Stimulated activated CD8-positive, alpha-beta memory T cell treated with anti-CD3 and anti-CD28 coated beads, Interleukin-2, amount 100 ng/mL, for 1 hour (primary cell): ENCODE results near the gene TBCD.
"Not testable (repeated sequence)": the region's sequence is repeated elsewhere in the genome, so short reads cannot be mapped to it uniquely, and the experiment has no call there.

ENCODE experiments used
- DNase-seq, 2 donors: peaks; one replicate each; pipeline ENCODE4 v3.0.0-alpha.2; 2020; ENCODE audit warnings: low read depth in 2 of 2

The TBCD gene

DNA sequence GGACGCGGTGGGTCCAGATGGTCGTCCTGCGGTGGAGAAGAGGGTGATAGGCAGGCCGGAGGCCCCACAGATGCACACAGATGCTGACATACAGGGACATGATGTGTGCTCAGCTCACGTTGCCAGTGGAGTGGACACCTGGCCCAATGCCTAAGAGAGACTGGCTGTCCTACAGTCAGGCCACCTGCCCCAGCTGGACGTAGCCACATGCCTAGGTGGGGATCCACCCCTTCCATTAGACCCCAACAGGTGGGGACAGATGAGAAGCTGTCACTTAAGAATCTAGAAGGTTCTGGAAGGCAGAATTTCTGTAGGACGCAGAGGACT lies 205.6 kb downstream of the TBCD start:
- DNase-seq, result no peak

DNA sequence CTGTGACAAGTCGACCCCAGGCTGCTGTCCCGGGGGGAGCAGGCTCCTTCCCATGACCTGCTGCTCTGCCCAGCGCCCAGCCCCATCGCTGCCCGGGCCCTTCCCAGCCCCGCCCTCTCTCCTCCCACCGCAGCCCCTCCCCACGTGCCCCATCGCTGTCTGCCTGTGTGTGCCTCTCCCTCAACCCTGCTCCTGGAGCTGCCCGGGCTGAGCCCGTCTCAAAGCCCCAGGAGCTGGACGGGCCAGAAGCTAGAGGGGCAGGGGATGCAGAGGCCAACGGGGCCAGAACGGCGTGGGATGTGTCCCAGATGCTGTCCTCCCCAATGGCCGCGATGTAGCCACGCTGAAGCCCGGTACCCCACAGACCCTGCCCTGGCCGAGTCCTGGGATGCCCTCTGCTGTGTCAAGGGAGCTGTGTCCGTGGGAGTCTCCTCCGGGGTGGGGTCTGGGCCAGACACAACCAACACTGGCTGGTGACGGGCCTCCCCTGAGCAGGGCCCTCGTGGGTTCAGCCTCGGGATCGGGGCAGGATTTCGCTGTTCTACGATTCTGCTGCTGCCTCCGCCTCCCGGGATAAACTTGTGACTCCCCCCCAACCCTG lies 206.2 kb downstream of the TBCD start:
- DNase-seq, result no peak

DNA sequence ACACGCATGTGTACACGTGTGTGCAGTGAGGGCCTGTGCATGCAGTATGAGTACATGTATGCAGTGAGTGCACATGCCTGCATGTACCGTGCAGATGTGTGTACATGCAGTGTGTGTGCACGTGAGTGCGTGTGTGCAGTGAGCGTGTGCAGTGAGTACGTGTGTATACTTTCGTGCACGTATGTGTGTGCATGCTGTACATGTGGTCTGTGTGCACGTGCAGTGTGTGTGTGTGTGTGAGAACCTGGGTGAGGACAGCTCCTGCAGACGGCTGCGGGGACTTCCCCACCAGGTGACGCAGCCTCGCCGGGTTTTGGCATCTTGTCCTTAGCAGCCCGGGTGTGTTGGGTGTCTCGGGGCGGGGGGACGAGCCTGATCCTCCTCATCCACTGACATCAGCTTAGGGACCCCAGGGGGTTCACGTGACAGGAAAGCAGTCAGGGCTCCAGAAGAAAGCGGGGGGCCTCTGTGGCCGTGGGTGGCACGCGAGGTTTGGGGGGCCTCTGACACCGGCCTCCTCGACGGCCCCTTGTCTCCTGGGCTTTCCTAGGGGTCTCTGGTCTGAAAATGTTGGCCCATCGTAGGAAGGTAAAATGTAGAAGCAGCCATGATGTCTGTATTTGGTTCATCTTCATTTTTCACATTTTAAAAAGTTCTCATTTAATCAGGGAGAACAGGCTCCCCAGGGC lies 207.5 kb downstream of the TBCD start:
- DNase-seq, result no peak

DNA sequence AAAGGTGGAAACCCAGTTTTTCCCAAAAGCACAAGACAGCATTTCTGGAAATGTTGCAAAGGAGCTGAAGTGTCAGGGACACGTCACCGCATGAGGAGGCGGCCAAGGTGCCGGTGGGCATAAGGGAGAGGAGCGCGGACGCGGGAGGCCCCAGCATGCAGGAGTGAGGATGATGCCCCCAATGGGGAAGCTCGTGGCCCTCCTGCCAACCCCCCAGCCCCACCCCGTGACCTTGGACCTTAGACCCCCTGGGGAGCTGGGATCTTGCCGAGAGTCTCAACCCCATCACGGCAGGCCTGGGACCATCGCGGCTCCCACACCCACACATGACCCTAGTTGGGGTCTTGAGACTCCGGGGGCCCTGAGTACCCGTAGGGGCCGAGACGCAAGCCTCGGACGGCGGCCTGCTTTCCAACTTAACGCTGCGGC lies 208.1 kb downstream of the TBCD start:
- DNase-seq, result no peak

DNA sequence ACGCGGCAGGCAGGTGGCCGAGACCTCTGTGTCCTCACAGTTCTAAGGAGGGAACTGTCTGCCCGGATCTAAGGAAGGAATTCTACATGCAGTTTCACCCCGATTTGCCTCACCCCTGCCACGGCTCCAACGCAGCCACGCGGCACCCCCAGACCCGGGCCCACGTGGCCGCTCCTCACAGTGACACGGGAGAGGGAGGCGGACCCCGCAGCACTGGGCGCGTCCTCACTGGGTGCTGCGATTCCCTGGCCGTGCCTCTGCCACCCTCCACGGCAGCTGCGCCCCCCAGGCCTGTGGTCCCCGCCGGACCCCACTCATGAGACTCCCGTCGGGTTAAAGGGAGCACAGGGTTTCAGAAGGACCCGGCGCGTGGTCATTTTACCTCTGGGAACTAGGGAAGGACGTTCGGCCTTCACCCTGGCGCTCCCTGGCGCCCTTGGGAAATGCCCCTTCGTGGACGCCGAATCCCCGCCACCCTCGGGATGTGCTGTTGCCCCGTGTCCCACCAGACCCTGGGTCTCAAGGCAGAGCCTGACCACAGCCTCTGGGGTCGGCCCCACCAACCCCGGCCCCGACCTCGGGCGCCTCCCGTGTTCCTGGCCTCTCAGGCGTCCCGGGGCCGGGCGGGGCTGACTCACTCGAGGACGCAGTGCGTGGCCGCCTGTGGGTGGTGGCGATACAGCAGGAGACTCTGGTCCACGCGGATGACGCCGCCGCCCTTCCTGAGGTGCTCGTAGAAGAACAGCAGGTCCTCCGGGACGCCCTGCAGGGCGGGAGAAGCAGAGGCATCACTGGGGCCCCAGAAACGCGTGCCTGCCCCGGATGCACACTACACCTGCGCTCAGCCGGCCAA lies 208.8 kb downstream of the TBCD start:
- DNase-seq, result no peak

DNA sequence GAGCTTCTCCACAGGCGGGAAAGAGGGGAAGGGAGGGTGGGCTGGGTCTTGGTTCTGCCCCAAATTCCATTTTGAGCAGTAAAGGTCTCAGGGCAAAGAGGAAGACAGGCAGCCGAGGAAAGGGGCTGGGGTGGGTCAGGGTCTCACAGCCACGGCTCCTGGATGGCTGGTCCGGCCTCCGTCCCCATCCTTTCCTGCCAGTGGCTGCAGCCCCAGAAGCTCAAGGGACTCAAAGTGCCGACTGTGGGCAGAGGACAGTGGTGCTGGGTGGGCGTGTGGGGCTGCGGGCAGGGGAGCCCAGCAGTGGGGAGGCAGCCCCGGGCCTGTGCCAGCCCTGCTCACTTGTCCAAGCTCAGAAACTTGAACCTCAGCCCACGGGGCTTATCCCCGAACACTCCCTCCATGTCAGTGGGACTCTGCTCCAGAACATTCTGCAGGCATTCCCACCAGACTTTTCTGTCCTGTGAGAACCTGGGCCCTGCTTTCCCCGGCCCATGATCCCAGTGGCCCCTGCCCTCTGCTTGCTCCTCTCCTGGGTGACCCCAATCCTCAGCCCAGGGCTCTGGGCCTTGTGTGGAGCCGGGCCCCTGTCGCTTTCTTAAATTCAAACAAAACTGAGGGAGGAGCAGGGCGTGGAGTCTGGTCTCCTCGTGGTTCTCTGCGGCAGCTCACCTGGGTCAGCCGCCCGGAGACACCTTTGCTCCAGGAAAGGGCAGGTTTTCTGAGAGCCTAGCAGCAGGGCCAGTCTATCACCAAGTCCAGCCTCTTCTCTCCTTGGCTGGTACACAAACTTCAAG lies 209.7 kb downstream of the TBCD start:
- DNase-seq, result no peak

DNA sequence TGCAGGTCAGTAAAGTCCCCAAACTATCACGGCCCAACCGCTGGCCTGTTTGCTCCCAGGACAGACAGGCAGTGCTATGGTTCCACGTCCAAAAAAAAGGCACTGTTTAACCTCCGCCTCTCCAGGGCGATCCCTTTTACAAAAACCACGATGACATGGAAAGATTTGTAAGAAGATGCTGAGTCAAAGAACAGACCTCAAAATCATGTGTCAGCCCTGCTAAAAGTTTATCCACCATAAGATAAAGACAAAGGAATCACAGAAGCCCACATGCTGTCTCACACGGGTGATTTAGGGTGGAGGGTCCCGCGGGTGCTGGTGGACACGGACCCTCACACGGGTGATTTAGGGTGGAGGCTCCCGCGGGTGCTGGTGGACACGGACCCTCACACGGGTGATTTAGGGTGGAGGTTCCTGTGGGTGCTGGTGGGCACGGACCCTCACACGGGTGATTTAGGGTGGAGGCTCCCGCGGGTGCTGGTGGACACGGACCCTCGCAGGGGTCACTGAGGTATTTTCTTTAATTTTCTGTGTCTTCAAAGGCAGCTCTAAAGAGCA lies 210.4 kb downstream of the TBCD start:
- DNase-seq, result no peak

DNA sequence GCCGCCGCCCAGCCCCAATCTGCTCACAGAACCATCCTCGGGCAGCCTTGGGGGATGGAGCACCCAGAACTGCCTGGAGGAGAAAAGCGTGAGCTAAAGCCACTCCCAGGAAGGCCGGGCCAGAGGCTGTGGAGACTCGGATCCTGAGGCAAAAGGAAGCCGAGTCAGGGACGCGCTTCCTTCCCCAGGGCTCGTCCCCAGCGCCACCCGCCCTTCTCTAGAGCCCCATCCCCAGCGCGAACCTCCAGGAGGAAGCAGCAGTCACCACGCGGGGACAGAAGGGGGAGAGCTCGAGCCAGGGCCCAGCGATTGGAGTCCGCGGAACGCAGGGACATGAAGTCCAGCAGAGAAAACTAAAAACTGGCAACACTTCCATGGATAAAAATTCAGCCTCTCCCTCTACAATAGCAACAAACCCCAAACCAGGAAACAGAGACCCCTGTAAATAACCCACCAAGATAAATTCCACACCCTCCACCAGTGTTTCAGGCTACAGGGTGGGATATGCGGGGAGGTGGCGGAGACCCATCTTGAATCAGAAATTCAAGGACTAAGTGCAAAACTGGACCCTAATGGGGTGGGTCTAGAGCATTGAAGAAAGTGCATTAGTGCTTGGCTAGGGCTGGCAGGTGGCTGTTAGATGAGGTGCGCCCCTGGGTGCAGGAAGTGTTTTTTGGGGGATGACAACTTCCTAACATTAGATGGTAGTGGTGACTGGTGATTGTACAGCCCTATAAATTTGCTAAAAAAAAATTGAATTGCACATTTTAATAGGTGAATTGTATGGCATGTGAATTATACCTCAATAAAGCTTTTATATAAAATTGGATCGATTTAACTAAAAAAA lies 211.5 kb downstream of the TBCD start:
- DNase-seq, result no peak

DNA sequence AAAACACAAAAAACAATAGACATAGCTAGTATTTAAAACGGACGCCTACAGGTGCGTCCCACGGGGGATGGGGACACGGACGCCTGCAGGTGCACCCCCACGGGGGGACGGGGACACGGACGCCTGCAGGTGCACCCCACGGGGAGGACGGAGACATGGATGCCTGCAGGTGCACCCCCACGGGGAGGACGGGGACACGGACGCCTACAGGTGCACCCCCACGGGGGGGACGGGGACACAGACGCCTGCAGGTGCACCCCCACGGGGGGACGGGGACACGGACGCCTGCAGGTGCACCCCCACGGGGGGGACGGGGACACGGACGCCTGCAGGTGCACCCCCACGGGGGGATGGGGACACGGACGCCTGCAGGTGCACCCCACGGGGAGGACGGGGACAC lies 212.6 kb downstream of the TBCD start:
- not testable (repeated sequence) for DNase-seq

DNA sequence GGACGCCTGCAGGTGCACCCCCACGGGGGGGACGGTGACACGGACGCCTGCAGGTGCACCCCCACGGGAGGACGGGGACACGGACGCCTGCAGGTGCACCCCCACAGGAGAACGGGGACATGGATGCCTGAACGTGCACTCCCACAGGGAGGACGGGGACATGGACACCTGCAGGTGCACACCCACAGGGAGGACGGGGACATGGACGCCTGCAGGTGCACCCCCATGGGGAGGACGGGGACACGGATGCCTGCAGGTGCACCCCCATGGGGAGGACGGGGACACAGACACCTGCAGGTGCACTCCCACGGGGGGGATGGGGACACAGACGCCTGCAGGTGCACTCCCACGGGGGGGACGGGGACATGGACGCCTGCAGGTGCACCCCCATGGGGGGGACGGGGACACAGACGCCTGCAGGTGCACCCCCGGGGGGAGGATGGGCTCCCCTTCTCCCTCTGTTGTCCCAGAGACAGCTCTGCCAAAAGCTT lies 213.0 kb downstream of the TBCD start:
- DNase-seq, result no peak

DNA sequence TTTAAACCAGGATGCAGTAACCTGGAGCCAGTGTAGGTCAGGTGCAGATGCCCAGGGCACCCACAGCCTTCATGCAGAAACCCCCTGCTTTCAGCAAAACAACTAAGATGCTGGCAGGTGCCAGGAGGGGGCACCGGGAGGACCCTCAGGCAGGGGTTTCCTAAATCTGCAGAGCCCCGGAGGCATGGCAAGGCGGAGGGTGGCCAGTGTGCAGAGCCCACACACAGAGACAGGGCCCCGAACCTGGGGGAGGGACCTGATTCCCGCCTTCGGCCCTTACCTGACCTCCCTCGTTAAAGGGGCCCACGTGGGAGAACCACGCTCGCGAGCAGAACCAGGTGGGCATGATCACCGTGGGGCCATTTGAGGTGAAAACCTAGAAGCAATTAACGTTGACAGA lies 213.5 kb downstream of the TBCD start:
- DNase-seq, result no peak

DNA sequence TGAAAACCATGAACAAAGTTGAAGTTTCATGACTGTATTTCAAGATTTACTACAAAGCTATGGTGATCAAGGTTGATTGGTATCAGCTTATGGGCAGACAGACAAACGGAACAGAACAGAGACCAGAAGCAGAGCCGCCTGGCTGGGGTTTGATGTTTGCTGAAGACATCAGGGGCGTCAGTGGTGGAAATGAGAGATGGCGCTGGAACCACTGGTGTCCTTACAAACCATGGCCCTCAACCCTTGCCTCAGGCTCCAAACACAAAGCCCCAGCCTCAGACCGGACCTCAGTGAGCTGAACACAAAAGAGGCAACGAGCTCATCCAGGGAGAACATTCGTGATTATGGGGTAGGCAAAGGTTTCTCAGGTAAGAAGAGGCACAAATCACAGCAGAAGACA lies 214.6 kb downstream of the TBCD start:
- DNase-seq, result no peak

DNA sequence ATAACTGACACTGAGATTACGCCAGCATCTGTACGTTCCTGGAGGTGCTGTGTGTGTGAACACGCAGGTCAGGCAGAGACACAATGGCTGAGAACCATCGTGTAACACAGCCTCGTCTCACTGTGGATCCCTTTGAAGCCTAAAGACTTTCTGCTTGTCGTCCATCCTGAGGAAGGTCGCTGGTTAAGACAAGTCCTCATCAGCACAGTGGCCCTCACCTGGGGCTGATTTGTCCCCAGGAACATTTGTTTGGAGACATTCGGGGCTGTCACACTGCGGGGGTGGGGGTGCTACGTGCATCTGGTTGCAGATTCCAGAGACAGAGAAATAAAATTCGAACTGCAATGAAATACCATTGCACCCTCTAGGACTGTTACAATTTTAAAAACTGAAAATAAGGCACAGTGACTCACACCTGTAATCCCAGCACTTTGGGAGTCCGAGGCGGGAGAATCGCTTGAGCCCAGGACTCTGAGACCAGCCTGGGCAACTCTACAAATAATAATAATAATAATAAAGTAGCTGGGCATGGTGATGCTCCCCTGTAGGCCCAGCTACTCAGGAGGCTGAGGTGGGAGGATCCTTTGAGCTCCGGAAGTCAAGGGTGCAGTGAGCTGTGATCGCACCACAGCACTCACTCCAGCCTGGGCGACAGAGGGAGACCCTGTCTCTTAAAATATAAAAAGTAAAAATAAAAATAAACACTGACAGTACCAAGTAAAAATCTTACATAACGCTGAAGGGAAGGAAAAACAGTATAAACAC lies 215.6 kb downstream of the TBCD start:
- DNase-seq, result no peak

DNA sequence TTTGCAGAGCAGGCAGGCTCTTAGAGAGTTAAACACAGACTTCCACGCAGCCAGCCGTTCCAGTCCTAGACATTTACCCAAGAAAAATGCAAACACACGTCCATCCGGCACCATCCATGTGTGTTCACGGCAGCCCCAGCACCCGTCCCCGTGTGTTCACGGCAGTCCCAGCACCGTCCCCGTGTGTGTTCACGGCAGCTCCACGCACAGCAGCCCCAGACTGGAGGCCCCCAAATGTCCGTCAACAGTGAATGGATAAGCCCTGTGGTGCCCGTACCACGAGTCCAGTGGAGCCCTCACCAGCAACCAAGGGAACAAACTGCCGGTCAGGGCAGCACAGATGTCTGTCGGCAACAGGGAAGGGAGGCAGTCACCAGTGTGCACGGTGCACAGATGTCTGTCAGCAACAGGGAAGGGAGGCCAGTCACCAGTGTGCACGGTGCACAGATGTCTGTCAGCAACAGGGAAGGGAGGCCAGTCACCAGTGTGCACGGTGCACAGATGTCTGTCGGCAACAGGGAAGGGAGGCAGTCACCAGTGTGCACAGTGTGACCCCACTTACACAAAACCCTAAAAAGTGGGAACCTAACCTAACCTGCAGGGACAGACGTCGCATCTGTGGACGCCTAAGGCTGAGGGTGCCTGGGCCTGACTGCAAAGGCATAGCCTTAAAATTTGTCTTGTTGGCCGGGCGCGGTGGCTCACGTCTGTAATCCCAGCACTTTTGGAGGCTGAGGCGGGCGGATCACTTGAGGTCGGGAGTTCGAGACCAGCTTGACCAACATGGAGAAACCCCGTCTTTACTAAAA lies 216.4 kb downstream of the TBCD start:
- DNase-seq, result not testable (repeated sequence)

DNA sequence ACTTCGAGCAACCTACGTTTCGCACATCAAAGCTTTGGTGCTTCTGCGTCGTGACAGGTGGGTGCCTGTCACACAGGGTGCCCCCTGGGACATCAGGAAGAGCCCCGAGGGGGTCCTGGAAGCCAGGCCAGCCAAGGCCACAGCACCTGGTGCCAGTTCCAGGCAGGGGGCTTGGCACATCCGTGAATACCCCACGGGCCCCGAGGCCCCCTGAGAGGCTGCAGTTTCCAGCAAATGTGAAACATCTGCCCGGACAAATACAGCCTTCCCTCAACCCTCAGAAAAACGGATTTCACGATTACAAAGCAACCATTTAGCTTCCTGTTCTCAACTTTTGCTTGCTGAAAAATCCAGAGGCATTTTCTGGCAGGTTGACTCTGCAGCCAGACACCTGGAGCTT lies 218.2 kb downstream of the TBCD start:
- DNase-seq, result no peak

DNA sequence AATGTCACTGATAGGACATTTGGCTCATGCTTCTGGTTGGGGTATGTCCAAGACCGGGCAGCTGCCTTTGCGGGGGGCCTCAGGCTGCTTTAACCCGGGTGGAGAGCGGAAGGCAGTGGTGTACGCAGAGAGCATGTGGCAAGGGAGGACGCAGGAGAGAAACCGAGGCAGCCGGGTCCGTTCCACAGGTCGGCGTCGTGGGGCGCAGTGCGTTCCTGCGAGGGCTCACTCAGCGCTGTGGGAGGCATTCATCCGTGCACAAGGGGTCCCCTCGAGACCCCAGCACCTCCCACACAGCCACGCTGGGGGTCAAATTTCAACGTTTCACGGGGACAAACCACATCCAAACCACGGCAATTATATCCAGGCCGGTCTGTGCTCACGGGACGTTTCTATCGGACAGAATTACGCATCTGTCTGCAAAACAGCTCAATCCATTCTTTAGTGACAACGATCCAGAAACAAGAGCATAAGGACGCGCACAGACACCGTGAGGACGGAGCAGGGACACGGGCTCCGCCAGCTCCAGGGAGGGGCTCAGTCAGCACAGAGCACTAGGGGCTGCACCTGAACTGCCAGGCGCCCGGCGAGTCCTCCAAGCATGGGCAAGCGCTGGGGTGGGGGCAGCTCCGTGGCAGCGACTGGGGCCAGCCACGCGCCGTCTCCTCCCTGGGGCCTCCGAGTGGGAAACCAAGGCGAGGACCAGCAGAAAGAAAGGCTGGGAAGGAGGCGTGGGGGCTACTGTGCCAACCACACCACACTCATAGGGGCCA lies 219.1 kb downstream of the TBCD start:
- no peak for DNase-seq

DNA sequence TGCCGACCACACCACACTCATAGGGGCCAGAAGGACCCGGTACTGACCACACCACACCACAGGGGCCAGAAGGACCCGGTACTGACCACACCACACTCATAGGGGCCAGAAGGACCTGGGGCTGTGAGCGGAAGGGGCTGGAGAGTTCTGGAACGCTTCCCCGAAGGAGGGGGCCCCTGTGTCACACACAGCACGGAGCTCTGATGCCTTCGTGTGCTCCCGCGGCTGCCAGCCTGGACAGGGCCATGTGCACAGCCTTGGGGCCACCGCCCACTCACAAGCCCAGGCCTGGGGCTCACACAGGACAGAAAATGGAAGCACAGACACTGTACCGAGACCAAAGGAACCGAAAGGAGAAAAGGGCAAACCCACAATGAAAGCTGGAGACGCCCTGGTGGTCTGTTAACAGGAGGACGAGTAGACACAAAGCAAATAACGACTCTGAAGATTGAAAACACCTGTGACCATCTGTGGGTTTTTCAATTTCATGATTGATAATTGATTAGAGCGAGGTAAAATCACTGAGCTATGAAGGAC lies 221.0 kb downstream of the TBCD start:
- no peak for DNase-seq
